HL-60 (cell line): ENCODE data around the gene TNFRSF9.

Experiments used
- CTCF ChIP-seq: IDR thresholded peaks from one replicate; pipeline ENCODE4 v1.5.1; 2011; ENCODE audit warnings: low read length, control low read depth, inconsistent platforms; ENCODE audit not compliant: insufficient read depth
- REST ChIP-seq: IDR thresholded peaks from 2 replicates; pipeline ENCODE4 v1.6.1; 2012; ENCODE audit warnings: low read depth; ENCODE audit not compliant: insufficient replicate concordance

GRCh38 chr1:7891804-7892203, 48.8 kb downstream of the TNFRSF9 start:
- TF ChIP-seq REST (no peak), CTCF (no peak)
